ENCODE measurements around the gene EFCAB5. TPM values are rescaled to one million over a fixed set of nuclear protein-coding genes. Genes with fewer than 3 reads are reported as not detected.
"Not testable (repeated sequence)": the region's sequence is repeated elsewhere in the genome, so short reads cannot be mapped to it uniquely, and the experiment has no call there.

EFCAB5 gene
- polyA plus RNA-seq, 4 donors: 1.3 to 4.3 (median 2.7) TPM

DNA sequence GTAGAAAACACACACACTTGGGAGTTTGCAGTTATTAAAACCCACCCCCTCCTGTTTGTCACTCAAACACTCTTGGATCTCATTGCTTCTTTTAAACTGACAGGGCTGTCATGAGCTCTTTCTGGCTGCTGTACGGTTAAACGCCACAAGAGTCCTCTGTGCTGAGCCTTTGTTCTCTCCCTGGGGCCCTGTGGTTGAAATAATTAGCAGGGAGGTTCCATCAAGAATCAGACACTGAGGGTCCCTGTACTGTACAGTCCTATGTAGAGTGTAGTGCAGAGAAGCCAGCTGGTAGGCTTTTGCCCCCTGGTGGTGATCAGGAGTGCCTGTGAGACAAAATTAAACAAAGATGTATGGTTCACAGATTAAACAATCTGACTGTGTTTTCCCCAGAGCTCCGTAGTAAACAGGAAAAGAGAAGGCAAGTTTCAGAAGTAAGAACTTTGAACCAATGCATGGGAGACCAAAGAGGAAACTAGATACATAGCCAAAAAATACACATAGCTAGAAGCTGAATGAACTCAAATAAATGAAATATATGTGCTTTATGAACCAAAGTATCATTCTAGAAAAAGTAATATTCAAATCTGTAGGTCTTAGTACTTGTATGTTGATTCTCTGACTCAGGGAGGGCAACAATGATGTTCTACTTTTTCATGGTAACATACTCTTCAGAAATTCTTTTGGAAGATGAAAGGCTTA lies 10.1 kb upstream of the EFCAB5 start:
- DNase-seq (ENCODE audit: low read depth in 4 of 4, low spot score in 2 of 4): peak in 2 of 4 donors; percentile 63 to 69

DNA sequence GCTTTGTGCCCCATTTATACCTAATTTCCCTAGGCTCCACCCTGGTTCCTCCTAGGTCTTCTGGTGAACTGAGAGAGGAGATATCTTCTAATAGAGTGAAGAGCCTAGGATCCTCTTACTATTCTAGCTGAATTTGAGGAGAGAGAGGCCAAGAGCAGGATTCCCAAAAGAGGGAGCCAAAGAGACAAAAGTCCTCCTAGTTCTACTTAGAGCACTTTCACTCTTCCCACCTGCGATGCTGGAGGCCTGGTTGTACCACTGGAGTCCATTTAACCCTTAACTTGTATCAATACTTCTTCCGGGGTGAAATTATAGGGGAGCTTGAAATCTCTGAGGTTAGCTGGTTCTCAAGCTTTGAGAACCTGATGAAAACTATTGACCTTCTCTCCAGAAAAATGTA lies 8.1 kb upstream of the EFCAB5 start:
- DNase-seq (ENCODE audit: low read depth in 4 of 4, low spot score in 2 of 4): no peak

DNA sequence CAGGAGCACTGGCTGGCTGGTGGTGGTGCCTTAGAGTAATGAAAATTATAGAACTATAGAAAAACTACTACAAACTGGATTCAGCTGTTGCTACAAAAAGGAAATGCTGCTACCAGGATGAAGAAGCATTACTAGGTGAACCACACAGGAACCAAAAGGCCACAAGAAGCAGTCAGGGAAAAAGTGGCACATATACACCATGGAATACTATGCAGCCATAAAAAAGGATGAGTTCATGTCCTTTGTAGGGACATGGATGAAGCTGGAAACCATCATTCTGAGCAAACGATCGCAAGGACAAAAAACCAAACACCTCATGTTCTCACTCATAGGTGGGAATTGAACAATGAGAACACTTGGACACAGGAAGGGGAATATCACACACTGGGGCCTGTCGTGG lies 5.5 kb upstream of the EFCAB5 start:
- DNase-seq (ENCODE audit: low read depth in 4 of 4, low spot score in 2 of 4): not testable (repeated sequence)

DNA sequence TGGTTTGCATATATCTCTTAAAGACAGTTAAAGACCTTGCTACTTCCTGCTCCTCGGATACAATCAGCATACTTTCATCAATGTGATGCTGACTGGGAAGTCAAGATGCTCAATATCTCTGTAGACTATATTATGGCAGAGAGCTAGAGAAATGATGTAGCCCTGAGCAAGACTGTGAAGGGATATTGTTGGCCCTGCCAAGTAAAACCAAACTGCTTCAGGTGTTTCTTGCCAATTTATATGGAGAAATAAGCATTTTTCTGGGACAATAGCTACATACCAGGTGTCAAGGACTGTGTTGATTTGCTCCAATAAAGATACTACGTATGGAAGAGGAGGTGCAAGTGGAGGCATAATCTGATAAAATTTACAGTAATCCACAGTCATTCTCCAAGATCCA lies 4.7 kb upstream of the EFCAB5 start:
- DNase-seq (ENCODE audit: low read depth in 4 of 4, low spot score in 2 of 4): no peak

DNA sequence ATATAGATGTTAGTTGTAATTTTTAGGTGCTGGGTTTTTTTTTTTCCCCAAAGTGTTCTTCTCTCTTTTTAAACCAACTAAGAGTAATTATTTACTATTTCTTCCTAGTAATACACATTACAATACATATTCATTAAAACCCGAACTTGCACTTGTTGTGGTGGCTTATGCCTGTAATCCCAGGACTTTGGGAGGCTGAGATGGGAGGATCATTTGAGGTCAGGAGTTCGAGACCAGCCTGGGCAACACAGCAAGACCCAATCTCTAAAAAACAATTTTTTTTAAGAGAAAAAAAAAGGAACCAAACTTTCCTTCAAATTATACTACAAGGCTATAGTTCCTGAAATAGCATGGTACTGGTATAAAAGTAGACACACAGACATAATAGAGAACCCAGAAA lies 3.8 kb downstream of the EFCAB5 start:
- no peak for DNase-seq (ENCODE audit: low read depth in 4 of 4, low spot score in 2 of 4)

DNA sequence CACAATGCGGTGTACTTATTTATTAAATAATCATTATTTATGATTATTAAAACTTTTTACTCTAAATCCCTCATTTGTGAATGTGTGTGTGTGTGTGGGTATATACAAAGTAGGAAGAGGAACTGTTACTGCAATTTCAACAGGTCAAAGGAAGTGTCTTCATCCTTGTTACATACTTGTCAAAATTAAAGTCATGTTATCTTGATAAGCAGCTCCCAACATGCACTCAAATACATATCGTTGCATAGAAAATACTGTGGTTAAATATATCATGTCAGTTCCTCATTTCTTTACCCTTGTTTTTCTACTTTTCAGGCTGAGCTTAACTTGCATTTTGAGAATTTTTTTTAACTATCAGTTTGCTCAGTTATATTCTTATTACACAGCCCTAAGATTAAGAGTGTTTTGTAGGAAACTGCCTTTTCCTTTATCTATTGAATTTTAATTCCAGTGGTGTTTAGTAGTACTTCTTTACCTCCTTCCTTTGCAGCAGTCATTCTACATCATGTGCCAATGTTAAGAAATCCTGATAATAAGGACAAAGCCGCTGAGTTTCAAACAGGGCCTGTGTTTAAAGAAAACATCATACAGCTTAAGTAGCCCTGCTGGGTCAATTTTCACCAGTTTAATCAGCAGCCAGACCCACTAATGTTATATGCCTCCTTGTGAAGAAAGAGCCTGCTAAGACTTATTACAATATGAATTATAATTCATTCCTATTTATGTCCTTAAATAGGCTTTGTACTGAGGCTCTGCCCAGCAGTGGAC lies 7.2 kb downstream of the EFCAB5 start:
- no peak for DNase-seq (ENCODE audit: low read depth in 4 of 4, low spot score in 2 of 4)

DNA sequence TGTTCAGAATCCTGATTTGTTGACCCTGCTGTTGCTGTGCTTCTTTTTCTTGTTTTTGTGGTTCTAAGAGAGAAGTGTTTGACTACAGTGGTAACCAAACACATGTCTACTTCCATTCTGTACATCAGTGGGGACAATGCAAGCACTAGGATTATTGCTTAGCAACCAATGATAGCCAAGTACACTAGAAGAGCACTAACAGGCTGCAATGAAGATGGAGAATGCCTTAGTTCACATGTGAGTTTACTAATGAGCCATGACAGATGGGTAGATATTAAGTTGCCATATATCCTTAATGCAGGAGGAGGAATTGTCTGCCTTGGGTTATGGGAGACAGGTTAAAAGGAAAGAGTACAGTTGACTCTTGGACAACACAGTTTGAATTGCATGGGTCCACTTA lies 8.3 kb downstream of the EFCAB5 start:
- DNase-seq (ENCODE audit: low read depth in 4 of 4, low spot score in 2 of 4): no peak

DNA sequence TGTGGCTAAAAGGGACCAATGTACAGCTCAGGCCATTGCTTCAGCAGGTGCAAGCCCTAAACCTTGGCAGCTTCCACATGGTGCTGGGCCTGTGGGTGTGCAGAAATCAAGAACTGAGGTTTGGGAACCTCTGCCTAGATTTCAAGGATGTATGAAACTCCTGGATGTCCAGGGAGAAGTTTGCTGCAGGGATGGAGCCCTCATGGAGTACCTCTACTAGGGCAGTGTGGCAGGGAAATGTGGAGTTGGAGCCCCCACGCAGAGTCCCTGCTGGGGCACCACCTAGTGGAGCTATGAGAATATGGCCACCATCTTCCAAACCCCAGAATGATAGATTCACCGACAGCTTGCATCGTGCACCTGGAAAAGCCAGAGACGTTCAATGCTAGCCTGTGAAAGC lies 13.0 kb downstream of the EFCAB5 start:
- no peak for DNase-seq (ENCODE audit: low read depth in 4 of 4, low spot score in 2 of 4)

DNA sequence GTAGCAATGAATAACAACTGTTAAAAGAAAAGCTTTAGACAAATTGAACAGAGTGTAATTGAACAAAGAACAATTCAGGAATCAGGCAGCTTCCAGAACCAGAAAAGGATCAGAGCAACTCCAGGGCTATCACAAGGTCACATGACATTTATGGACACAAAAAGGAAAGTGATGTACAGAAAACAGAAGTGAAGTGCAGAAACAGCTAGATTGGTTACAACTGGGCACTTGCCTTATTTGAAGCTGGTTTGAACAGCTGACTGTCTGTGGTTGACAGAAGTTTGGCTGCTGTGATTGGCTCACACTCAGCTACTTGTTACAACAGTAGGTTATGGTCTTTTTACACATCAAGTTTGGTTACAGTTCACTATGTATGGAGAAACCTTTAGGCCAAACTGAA lies 14.8 kb downstream of the EFCAB5 start:
- no peak for DNase-seq (ENCODE audit: low read depth in 4 of 4, low spot score in 2 of 4)

DNA sequence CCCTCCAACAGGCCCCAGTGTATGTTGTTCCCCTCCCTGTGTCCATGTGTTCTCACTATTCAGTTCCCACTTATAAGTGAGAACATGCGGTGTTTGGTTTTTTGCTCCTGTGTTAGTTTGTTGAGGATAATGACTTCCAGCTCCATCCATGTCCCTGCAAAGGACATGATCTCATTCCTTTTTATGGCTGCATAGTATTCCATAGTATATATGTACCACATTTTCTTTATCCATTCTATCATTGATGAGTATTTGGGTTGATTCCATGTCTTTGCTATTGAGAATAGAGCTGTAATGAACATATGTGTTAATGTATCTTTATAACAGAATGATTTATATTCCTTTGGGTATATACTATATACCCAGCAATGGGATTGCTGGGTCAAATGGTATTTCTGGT lies 16.1 kb downstream of the EFCAB5 start:
- DNase-seq (ENCODE audit: low read depth in 4 of 4, low spot score in 2 of 4): not testable (repeated sequence)

DNA sequence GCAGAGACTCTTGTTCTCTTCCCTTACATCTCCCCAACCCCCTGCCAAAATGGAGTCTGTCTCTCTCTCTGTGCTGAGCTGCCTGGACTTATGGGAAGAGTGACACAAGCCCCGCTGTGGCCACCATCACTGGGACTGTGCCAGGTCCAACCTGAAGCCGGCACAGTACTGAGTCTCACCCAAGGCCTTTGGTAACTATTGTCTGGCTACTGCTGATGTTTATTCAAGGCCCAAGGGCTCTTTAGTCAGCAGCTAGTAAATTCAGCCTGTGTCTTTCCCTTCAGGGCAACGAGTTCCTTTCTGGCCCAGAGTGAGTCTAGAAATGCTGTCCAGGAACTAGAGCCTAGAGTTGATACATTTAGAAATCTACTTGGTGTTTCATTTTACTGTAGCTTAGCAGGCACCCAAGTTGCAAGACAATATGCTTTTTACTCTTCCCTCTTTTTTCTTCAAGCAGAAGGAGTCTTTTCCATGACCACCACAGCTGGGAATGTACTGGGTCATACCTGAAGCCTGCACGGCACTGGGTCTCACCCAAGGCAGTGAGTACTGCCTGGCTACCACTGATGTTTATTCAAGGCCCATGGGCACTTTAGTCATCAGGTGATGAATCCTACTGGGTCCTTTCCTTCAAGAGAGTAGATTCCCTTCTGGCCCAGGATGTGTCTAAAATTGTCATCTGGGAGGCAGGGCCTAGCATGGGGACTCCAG lies 17.7 kb downstream of the EFCAB5 start:
- no peak for DNase-seq (ENCODE audit: low read depth in 4 of 4, low spot score in 2 of 4)

DNA sequence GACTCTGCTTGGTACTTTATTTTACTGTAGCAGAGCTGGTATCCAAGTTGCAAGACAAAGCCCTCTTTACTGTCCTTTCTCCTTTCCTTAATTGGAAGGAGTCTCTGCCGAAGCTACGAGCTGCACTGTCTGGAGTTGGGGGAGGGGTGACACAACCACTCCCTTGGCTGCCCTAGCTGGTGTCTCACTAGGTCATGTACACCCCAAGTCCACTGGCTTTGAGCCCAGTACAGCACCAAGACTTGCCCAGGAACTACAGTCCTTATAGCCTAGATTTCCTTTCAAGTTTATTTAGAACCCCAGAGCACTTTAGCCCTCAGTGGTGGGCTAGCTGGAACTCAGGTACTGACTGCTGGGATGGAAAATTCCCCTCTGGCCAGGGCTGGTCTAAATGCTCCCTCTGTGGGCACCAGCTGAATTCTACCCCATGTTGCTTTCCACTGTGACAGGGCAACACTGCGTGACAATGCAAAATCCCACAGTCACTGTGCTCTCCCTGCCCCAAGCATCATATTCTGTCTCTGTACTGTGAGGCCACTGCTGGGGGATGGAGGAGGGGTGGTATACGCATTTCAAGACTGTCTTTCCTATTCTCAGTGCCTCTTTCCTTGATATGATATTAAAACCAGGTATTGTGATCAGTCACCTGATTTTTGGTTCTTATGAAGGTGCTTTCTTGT lies 18.4 kb downstream of the EFCAB5 start:
- DNase-seq (ENCODE audit: low read depth in 4 of 4, low spot score in 2 of 4): no peak

DNA sequence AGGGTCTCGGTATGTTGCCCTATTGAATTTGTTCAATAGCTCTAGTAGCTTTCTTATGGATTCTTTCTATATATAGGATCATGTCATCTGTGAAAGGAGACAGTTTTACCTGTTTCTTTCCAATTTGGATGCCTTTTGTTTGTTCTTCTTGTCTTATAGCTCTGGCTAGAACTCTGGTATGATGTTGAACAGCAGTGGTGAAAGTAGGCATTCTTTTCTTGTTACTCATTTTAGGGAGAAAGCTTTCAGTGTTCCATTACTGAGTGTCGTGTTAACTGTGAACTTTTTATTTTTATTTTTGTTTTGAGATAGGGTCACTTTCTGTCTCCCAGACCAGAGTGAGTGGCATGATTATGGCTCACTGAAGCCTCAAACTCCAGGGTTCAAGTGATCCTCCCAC lies 21.2 kb downstream of the EFCAB5 start:
- DNase-seq (ENCODE audit: low read depth in 4 of 4, low spot score in 2 of 4): no peak

DNA sequence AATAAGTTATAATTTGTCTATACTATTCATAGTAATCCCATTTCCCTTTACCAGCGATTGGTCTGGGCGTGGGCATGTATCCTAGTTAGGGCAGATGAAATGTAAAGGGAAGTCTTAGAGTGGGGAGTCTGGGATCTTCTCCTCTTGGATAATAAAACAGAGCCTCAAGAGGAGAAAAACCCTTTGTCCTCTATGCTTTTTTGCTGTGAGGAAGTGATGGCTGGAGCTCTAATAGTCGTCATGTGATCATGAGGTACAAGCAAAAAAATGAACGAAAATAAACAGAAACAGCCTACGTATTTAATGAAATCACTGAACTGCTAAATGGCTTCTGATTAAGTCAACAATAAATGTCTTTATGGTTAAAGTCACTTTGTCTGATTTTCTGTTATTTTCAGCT lies 26.8 kb downstream of the EFCAB5 start:
- no peak for DNase-seq (ENCODE audit: low read depth in 4 of 4, low spot score in 2 of 4)

DNA sequence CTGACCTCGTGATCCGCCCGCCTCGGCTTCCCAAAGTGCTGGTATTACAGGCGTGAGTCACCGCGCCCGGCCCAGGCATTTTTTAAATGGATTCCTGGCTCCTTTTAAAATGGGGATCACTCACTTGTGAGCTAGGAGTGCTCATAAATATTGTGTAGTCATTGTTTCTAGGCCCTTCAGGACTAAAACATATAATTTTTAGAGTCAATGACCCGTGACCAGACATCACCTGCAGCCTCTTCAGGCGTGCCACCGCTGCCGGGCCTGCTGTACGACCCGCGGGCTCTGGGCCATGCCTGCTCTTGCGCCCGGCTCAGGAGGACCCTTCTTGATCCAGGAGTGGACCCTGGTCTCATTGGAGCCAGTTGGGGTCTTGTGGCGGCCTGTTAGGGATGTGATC lies 30.8 kb downstream of the EFCAB5 start:
- no peak for DNase-seq (ENCODE audit: low read depth in 4 of 4, low spot score in 2 of 4)

DNA sequence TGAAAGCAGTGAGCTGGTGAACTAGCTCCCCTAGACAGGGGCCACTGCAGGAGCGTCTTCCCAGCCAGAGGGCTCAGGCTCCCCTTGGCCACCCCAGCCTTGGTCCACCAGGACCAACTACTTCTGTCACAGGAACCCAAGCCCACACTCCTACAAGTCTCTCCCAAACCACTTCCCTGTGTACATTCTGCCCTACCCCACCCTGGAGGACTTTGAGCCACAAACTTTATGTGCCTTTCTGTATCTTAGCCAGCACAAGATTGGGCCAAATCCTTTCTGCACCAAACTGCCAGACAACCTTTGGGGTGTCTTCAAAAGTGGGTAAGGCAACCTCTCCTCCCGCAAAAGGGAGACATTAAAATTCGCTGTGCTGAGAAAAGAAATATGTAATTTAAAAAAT lies 31.6 kb downstream of the EFCAB5 start:
- DNase-seq (ENCODE audit: low read depth in 4 of 4, low spot score in 2 of 4): no peak

DNA sequence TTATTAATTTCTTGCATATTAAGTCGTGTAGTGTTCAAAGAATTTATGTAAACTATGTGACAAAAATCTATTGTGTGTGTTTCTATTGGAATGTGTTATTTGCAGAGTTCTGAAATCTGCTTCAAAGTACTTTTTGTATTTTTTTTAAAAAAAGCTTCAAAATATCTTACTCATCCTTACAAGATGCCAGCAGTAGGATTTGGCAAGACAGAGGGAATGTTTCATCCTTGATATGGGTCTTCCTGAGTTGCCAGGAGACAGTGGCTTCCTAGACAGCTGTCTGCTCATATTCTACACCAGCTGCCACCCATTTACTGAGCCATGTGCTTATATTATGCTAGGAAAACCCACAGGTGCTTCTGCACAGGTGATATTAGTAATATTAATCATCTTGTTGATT lies 36.4 kb downstream of the EFCAB5 start:
- DNase-seq (ENCODE audit: low read depth in 4 of 4, low spot score in 2 of 4): no peak

DNA sequence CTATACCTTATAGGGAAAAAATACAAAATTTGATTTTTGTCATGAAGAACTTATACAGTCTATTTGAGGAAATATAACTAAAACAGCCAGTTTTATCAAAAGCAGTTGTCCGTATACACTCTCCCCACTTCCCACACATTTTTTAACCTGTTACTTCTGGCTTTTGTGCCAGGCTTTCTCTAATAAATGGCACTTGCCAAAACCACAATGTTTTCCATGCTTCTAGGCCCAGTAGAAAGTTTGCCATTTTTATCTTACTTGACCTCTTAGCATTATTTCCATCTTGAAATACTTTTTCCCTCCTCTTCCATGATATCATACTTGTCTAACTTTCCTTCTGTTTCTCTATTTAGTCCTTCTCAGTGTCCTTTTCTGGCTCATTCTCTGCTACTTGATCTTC lies 38.8 kb downstream of the EFCAB5 start:
- DNase-seq (ENCODE audit: low read depth in 4 of 4, low spot score in 2 of 4): no peak

DNA sequence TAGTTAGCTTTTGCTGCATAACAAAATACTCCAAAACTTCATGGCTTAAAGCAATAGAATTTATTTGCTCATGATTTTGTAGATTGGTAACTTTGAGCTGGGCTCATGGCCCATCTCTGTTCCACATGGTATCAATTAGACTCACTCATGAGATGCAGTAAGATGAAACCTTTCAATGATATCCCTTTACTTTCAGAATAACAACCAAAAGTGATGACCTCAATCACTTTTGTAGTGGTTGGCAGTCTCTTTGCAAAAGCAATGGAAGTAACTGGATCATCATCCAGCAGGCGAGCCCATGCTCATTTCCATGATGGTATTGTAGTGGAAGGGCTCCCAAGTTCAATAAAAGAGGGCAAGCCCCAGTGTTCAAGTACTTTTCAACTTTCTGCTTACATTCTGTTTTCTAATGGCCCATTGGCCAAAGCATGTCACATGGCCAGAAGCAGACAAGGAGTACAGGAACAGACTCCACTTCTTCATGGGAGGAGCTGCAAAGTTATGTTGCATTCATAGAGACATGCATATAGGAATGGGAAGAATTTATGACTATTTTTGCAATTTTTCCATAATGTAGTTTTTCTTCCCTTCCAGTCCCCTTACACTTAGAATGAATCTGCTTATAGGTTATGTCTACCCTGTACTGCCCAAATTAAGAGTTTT lies 41.7 kb downstream of the EFCAB5 start:
- DNase-seq (ENCODE audit: low read depth in 4 of 4, low spot score in 2 of 4): no peak

DNA sequence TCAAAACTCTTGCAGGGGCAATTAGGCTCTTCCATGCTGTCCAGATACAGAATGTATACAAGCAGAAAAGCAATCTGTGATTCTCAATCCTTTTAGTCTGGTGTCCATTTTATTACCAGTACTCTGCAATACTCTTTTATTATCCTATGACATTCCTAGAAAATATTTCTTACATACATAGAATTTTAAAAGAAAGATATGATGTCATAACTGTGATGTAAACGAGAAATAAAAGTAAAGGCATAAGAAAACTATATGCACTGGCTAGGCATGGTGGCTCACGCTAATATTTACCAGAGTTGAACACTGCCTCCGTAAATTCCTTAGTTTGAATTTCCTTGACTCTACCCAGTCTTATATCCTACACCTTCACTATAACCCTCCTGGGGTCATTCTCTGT lies 55.0 kb downstream of the EFCAB5 start:
- DNase-seq (ENCODE audit: low read depth in 4 of 4, low spot score in 2 of 4): no peak
